Progenitor cell of endocrine pancreas (in vitro differentiated cells): ENCODE results near the gene IFNL4. TPM values are rescaled to one million over a fixed set of nuclear protein-coding genes. Genes with fewer than 3 reads are reported as not detected.
A peak's percentile ranks its signal among the peaks of the same experiment; 100 is the strongest.

Source experiments
- DNase-seq: peaks from one replicate; pipeline ENCODE4 v3.0.0; 2021; ENCODE audit warnings: low spot score; ENCODE audit not compliant: unreplicated experiment
- H3K27ac Mint-ChIP-seq: 2 replicates; pipeline ENCODE4 v1.8.0; 2021; ENCODE audit warnings: mild to moderate bottlenecking, moderate library complexity, mixed read lengths
- H3K27me3 Mint-ChIP-seq: 2 replicates; pipeline ENCODE4 v1.8.0; 2021; ENCODE audit warnings: mixed read lengths
- H3K36me3 Mint-ChIP-seq: 2 replicates; pipeline ENCODE4 v1.8.0; 2022; ENCODE audit warnings: mixed read lengths; ENCODE audit not compliant: insufficient read depth
- H3K4me1 Mint-ChIP-seq: 2 replicates; pipeline ENCODE4 v1.8.0; 2021; ENCODE audit warnings: low read depth, mixed read lengths
- H3K4me3 Mint-ChIP-seq: 2 replicates; pipeline ENCODE4 v1.8.0; 2021; ENCODE audit warnings: low read depth, mild to moderate bottlenecking, moderate library complexity, mixed read lengths
- H3K9me3 Mint-ChIP-seq: 2 replicates; pipeline ENCODE4 v1.8.0; 2021; ENCODE audit warnings: low read depth, mixed read lengths
- CTCF ChIP-seq: fragments of 200-600 bp; sonication (generic); IDR thresholded peaks from one replicate; pipeline ENCODE4 v1.5.0; 2021; ENCODE audit warnings: antibody characterized with exemption, mild to moderate bottlenecking; ENCODE audit not compliant: unreplicated experiment
- total RNA-seq: library from RNA; stranded (reverse); gene quantifications from 2 replicates; pipeline ENCODE4 v1.2.1, GENCODE V29; 2021

IFNL4 gene
- total RNA-seq, 1 donor from 2014 or later, result not detected

GRCh38 chr19:39205449-39205764 lies 43.2 kb downstream of the IFNL4 start:
- Mint-ChIP-seq H3K4me1 (peaks cover 8% of the 10 kb centered on the region), H3K27me3 (peaks cover 34% of the 10 kb centered on the region), H3K27ac (no peak overlapping the region), H3K4me3 (no peak overlapping the region), H3K36me3 (no peaks in the 10 kb centered on the region), H3K9me3 (no peaks in the 10 kb centered on the region)
- TF ChIP-seq CTCF, result no peak
- no peak for DNase-seq

- no peak for DNase-seq
- H3K4me1 Mint-ChIP-seq, result peaks cover 5% of the 10 kb centered on the region
Measured at GRCh38 chr19:39203372-39204341, 45.0 kb downstream of the IFNL4 start, which contains the start of gene SYCN. Gene SYCN, minus strand, starts transcription at chr19:39204263. Its CDS starts 9 bp downstream, at chr19:39204254.

GRCh38 chr19:39202998-39203355 lies 45.7 kb downstream of the IFNL4 start:
- Mint-ChIP-seq H3K4me1 (peaks cover 3% of the 10 kb centered on the region), H3K36me3 (no peaks in the 10 kb centered on the region), H3K9me3 (no peaks in the 10 kb centered on the region), H3K27ac (no peak overlapping the region), H3K4me3 (no peak overlapping the region), H3K27me3 (peaks cover 45% of the 10 kb centered on the region)
- no peak for DNase-seq
- TF ChIP-seq CTCF, result no peak

More at GRCh38 chr19:39203372-39204341, 45.0 kb downstream of the IFNL4 start, which contains the start of gene SYCN:
- TF ChIP-seq CTCF, result no peak
- peak within 1 kb of the TSS; percentile 62 for H3K27ac Mint-ChIP-seq
- no peaks in the 10 kb centered on the region for H3K36me3 Mint-ChIP-seq
- H3K9me3 Mint-ChIP-seq, result no peaks in the 10 kb centered on the region
- peaks cover 42% of the 10 kb centered on the region for H3K27me3 Mint-ChIP-seq
- no peak within 1 kb of the TSS for H3K4me3 Mint-ChIP-seq

GRCh38 chr19:39200803-39201115 lies 47.9 kb downstream of the IFNL4 start:
- Mint-ChIP-seq H3K27me3 (peaks cover 57% of the 10 kb centered on the region), H3K4me3 (no peak overlapping the region), H3K36me3 (no peaks in the 10 kb centered on the region), H3K4me1 (peaks cover 8% of the 10 kb centered on the region), H3K9me3 (no peaks in the 10 kb centered on the region), H3K27ac (no peak overlapping the region)
- no peak for TF ChIP-seq CTCF
- no peak for DNase-seq

GRCh38 chr19:39200066-39200802 lies 48.4 kb downstream of the IFNL4 start:
- no peak for DNase-seq
- peaks cover 12% of the 10 kb centered on the region for H3K4me1 Mint-ChIP-seq
- no peak overlapping the region for H3K27ac Mint-ChIP-seq
- H3K9me3 Mint-ChIP-seq, result no peaks in the 10 kb centered on the region
- TF ChIP-seq CTCF, result no peak
- peaks cover 60% of the 10 kb centered on the region for H3K27me3 Mint-ChIP-seq
- no peak overlapping the region for H3K4me3 Mint-ChIP-seq
- H3K36me3 Mint-ChIP-seq, result no peaks in the 10 kb centered on the region
